ENCODE data around the gene MRPS31. TPM values are rescaled to one million over a fixed set of nuclear protein-coding genes. Genes with fewer than 3 reads are reported as not detected.

Gene MRPS31
- total and polyA plus RNA-seq, 2 donors (not counting 1 experiment from before 2014, with no cell fraction given), result 20.5 to 34.4 TPM

DNA sequence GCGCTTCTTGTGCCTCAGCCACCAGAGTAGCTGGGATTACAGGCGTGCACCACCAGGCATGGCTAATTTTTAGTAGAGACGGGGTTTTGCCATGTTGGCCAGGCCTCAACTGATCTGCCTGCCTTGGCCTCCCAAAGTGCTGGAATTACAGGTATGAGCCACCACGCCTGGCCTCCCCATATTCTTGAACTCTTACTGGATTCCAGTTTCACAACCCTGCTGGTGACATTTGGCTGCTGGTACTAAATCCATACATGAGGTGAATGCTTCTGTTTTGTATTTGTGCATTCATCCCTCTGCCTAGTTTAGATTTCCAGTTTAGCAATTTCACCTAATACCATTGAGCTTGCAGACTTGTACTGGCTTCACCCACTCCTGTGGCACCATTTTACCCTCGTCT, 32.3 kb upstream of the MRPS31 start:
- H3K79me2 ChIP-seq (ENCODE audit: control insufficient read depth, insufficient read depth, low read length), result no peaks in the 10 kb centered on the region
- H3K27ac Mint-ChIP-seq, result no peak overlapping the region
- no peak overlapping the region for H2AFZ ChIP-seq (ENCODE audit: insufficient read depth, low read depth, low read length, poor library complexity, severe bottlenecking)
- no peaks in the 10 kb centered on the region for H4K20me1 ChIP-seq (ENCODE audit: control insufficient read depth, insufficient read depth, low read length, poor library complexity, severe bottlenecking)
- TF ChIP-seq, protein P1, sequence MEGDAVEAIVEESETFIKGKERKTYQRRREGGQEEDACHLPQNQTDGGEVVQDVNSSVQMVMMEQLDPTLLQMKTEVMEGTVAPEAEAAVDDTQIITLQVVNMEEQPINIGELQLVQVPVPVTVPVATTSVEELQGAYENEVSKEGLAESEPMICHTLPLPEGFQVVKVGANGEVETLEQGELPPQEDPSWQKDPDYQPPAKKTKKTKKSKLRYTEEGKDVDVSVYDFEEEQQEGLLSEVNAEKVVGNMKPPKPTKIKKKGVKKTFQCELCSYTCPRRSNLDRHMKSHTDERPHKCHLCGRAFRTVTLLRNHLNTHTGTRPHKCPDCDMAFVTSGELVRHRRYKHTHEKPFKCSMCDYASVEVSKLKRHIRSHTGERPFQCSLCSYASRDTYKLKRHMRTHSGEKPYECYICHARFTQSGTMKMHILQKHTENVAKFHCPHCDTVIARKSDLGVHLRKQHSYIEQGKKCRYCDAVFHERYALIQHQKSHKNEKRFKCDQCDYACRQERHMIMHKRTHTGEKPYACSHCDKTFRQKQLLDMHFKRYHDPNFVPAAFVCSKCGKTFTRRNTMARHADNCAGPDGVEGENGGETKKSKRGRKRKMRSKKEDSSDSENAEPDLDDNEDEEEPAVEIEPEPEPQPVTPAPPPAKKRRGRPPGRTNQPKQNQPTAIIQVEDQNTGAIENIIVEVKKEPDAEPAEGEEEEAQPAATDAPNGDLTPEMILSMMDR (IDR thresholded peaks at IDR 0.05), result no peak
- no peak for TF ChIP-seq EZH2 (IDR thresholded peaks at IDR 0.05; ENCODE audit: borderline replicate concordance, insufficient read depth, low read depth, low read length, poor library complexity, severe bottlenecking)
- no peak overlapping the region for H3K4me3 Mint-ChIP-seq
- H3K4me1 ChIP-seq (ENCODE audit: control insufficient read depth in 2 of 2, insufficient read depth in 2 of 2, low read length in 2 of 2), result no peaks in the 10 kb centered on the region
- H3K4me2 ChIP-seq (replicated peaks; ENCODE audit: low read depth, low read length, poor library complexity, severe bottlenecking), result no peak overlapping the region
- no peak overlapping the region for H3K4me3 ChIP-seq (ENCODE audit: control extremely low read depth in 1 of 5, extremely low read depth in 1 of 5, insufficient read depth in 1 of 5, low read depth in 2 of 5, low read length in 4 of 5)
- ChIA-PET POLR2A (no interaction called here), CTCF (no interaction called here)
- H3K9me3 Mint-ChIP-seq (ENCODE audit: insufficient read depth), result no peaks in the 10 kb centered on the region
- intact Hi-C loops (cut with micrococcal nuclease), result no loop called here
- no peaks in the 10 kb centered on the region for H3K4me1 Mint-ChIP-seq
- no peaks in the 10 kb centered on the region for H3K27me3 ChIP-seq (replicated peaks in 1 of 4; ENCODE audit: control extremely low read depth in 1 of 4, control insufficient read depth in 3 of 4, insufficient read depth in 4 of 4, low read length in 3 of 4)
- H3K9ac ChIP-seq (ENCODE audit: low read length), result no peak overlapping the region
- no peaks in the 10 kb centered on the region for H3K9me3 ChIP-seq (ENCODE audit: control extremely low read depth in 1 of 3, control insufficient read depth in 2 of 3, insufficient read depth in 1 of 3, low read length in 2 of 3)
- DNase-seq (no peak), ATAC-seq (ENCODE audit: low read depth) (no peak)
- H3K36me3 ChIP-seq (replicated peaks in 1 of 2; ENCODE audit: control extremely low read depth in 1 of 2, control insufficient read depth in 1 of 2, extremely low read depth in 1 of 2, insufficient read depth in 2 of 2, low read length in 1 of 2), result peaks cover 0 to 13% of the 10 kb centered on the region in 2 experiments
- no peaks in the 10 kb centered on the region for H3K27me3 Mint-ChIP-seq
- H3K27ac ChIP-seq (ENCODE audit: low read length in 2 of 2), result no peak overlapping the region
- 96% methylated on average over 4 of the region's 5 CpGs for WGBS (ENCODE audit: insufficient coverage)

DNA sequence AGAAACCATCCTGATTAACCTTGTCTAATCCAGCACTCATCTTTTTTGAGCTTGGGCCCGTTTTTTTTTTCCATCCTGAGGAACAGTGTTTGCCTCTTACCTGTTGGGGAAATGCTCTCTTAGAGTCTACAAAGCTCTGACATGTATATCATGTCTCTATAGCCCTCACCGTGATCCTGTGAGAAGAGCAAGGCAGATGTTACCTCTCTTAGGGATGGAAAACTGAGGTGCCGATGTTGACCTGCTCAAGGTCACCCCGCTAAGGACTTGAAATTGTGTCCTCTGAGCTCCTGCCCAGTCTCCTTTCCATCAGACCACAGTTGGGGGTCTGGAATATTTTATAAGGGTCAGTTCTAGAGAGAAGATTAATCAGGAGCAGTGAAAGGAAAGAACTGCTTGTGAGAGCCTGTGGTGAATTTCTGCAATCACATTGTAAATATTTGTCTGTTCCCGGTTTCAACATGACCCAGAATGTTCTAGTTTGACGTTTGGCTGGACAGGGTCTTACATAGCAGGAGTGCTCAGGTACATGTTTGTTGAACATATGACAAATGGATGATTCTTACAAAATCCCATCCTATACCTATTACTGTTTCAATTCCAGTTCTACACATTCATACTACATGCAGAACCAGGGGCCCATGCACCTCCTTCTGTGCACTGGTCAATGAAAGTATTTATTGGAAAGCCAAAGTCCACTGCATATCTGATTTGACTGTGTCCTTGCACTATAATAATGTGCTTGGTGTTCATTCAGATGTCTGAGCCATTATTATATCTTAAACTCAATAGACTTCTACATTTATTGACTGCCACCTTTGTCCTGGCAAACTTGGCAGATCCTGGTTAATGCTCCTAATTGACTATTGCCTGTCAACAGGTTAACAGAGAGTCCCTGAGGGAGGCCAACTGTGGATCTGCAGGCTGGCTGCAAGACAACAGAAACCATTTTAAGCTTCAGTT, 30.5 kb upstream of the MRPS31 start:
- no peak overlapping the region for H3K27ac ChIP-seq (ENCODE audit: low read length in 2 of 2)
- no peak overlapping the region for H2AFZ ChIP-seq (ENCODE audit: insufficient read depth, low read depth, low read length, poor library complexity, severe bottlenecking)
- intact Hi-C loops (cut with micrococcal nuclease), result no loop called here
- H4K20me1 ChIP-seq (ENCODE audit: control insufficient read depth, insufficient read depth, low read length, poor library complexity, severe bottlenecking), result no peaks in the 10 kb centered on the region
- H3K4me1 ChIP-seq (ENCODE audit: control insufficient read depth in 2 of 2, insufficient read depth in 2 of 2, low read length in 2 of 2), result no peaks in the 10 kb centered on the region
- CTCF ChIA-PET, result interaction anchor here (4.1 kb wide), 1 partner anchor 24 kb away, joined by 13 read pairs; no protein-coding TSS in a partner anchor
- Mint-ChIP-seq H3K27me3 (no peaks in the 10 kb centered on the region), H3K4me3 (no peak overlapping the region), H3K9me3 (ENCODE audit: insufficient read depth) (no peaks in the 10 kb centered on the region), H3K4me1 (no peaks in the 10 kb centered on the region), H3K27ac (no peak overlapping the region)
- H3K36me3 ChIP-seq (replicated peaks in 1 of 2; ENCODE audit: control extremely low read depth in 1 of 2, control insufficient read depth in 1 of 2, extremely low read depth in 1 of 2, insufficient read depth in 2 of 2, low read length in 1 of 2), result peaks cover 3 to 6% of the 10 kb centered on the region in 2 experiments
- WGBS (ENCODE audit: insufficient coverage), result 93% methylated on average over 4 of the region's 6 CpGs
- ATAC-seq (ENCODE audit: low read depth) (no peak), DNase-seq (no peak)
- no peak overlapping the region for H3K4me3 ChIP-seq (ENCODE audit: control extremely low read depth in 1 of 5, extremely low read depth in 1 of 5, insufficient read depth in 1 of 5, low read depth in 2 of 5, low read length in 4 of 5)
- no peaks in the 10 kb centered on the region for H3K9me3 ChIP-seq (ENCODE audit: control extremely low read depth in 1 of 3, control insufficient read depth in 2 of 3, insufficient read depth in 1 of 3, low read length in 2 of 3)
- POLR2A ChIA-PET, result interaction anchor here (0.6 kb wide), 1 partner anchor 739 kb away, joined by 6 read pairs; no protein-coding TSS in a partner anchor
- H3K4me2 ChIP-seq (replicated peaks; ENCODE audit: low read depth, low read length, poor library complexity, severe bottlenecking), result no peak overlapping the region
- no peaks in the 10 kb centered on the region for H3K27me3 ChIP-seq (replicated peaks in 1 of 4; ENCODE audit: control extremely low read depth in 1 of 4, control insufficient read depth in 3 of 4, insufficient read depth in 4 of 4, low read length in 3 of 4)
- H3K79me2 ChIP-seq (ENCODE audit: control insufficient read depth, insufficient read depth, low read length), result no peaks in the 10 kb centered on the region
- no peak overlapping the region for H3K9ac ChIP-seq (ENCODE audit: low read length)
- TF ChIP-seq EZH2 (IDR thresholded peaks at IDR 0.05; ENCODE audit: borderline replicate concordance, insufficient read depth, low read depth, low read length, poor library complexity, severe bottlenecking), result no peak
- TF ChIP-seq, protein P1 (IDR thresholded peaks at IDR 0.05), result no peak

Measured in B cell (primary cell).